Hematopoietic multipotent progenitor cell treated with erythropoietin and hydrocortisone succinate and interleukin-3 and kit ligand, for 17 days (in vitro differentiated cells): ENCODE measurements around the gene SIGLEC11.

ENCODE experiments used
- DNase-seq: peaks from one replicate; pipeline ENCODE4 v3.0.0-alpha.2; 2015; ENCODE audit warnings: low spot score

SIGLEC11 gene

GRCh38 chr19:49904136-49904535, 56.8 kb downstream of the SIGLEC11 start:
- no peak for DNase-seq
